Lower leg skin (tissue), 4 donors: Measurements from ENCODE around the gene ELFN2. TPM values are rescaled to one million over a fixed set of nuclear protein-coding genes. Genes with fewer than 3 reads are reported as not detected.

Experiments
- DNase-seq, 2 donors: peaks; one replicate each; pipeline ENCODE4 v3.0.0-alpha.2; 2019; ENCODE audit warnings: low spot score in 2 of 2
- H3K4me3 ChIP-seq: fragments of 200-600 bp; sonication (generic); 2 replicates; pipeline ENCODE4 v1.5.1; 2017; ENCODE audit warnings: mild to moderate bottlenecking, low read depth; ENCODE audit not compliant: poor library complexity, severe bottlenecking
- POLR2A ChIP-seq, 2 donors: fragments of 450-650 bp; IDR thresholded peaks; one replicate each; pipeline ENCODE4 v1.6.1; 2016 to 2017; ENCODE audit warnings: antibody characterized with exemption in 2 of 2, mild to moderate bottlenecking in 1 of 2, moderate library complexity in 1 of 2
- WGBS, 2 donors: methylation state at CpG; one replicate each; pipeline ENCODE4 v1.1.5; 2018; 5-methylcytosine and 5-hydroxymethylcytosine counted together
- intact Hi-C: fragments of 100-400 bp; cut with DNase I; formaldehyde crosslinking; loops from one replicate; pipeline ENCODE4 v1.15.0; 2023; ENCODE audit warnings: low total_unique reads
- total RNA-seq, 4 donors: library from RNA; depleted of rRNA; stranded (reverse); fragments of >200 nt; gene quantifications; one replicate each; pipeline ENCODE4 v1.1.0, GENCODE V29; 2016
- TF ChIP-seq, protein P1 (sequence below), 3 donors: fragments of 450-650 bp; IDR thresholded peaks; one replicate each; pipeline ENCODE4 v1.5.1; 2016; ENCODE audit warnings: antibody characterized with exemption in 3 of 3, mild to moderate bottlenecking in 3 of 3, moderate library complexity in 2 of 3

ELFN2 gene
- total RNA-seq, 4 donors from 2014 or later, result 0.26 to 1.5 (median 0.82) TPM

DNA sequence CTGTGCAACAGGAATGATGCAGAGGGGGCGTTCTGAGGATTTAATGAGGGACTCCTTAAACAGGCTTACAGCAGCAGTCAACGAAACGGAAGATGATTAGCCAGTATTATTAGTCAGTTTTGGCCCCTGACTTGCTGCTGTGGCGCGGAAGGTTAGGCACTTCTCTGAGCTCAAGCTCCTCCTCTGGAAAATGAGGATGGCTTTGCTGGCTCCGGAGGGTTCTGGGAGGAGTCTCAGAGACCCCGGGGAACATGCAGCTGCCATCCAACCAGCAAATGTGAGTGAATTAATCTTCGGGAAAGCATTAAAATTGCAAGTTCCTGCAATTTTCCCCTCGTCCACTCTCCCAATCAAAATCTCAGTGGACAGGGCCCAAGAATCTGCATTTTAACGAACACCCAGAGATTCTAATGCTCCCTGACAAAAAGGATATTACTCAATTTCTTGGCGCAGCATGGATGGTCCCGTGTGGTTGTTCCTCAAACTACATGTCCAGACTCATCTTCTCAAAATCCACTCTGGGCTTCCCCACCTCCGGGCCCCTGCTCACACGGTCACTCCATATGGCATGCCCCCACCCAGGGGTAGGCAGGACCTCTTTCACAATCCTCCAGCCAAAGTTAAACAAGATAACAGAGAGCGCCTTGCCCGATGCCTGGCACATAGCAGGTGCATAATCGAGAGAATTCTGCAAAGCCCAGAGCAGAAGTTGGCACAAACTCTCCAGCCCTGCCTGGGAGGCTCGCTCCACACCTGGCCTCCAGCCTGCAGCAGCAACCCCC lies 6.4 kb downstream of the ELFN2 start:
- intact Hi-C loops, result no loop called here

DNA sequence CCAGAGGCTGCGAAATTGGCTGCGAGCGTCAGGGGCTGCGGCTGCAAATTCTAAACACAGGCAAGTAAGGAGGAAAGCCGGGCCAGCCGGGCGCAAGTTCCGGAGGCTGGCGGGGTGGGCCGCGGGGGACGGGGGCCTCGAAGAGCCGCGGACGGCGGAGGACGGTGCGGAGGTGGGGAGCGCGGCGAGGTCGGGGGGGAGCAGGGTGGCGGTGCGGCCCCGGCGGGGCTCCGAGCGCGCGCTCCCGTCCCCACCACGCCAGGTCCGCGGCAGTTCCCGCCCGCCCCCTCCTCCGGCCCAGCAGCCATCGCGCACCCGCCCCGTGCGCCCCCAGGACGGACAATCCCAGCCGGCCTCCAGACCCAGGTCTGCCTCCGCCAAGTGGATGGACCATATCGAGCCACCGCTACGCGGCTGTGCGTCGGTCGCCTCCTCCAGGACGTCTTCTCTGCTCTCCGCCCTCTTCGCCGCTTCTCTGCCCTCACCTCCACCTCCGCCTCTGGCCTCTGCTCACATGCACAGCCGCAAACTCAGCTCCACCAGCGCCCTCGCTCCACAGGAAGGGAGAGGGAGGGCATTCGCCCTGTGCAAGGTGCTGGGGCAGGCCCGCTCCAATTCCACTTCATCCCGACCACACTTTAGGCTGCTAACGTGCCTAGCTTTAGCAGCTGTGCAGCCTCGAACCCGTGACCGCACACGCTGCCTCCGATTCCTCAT lies 7.2 kb downstream of the ELFN2 start:
- intact Hi-C loops, result no loop called here
- WGBS, 2 donors, result 1 to 2% methylated on average over 35 to 52 of the region's 70 CpGs
- TF ChIP-seq POLR2A (IDR thresholded peaks at IDR 0.05), result no peak
- TF ChIP-seq, protein P1, sequence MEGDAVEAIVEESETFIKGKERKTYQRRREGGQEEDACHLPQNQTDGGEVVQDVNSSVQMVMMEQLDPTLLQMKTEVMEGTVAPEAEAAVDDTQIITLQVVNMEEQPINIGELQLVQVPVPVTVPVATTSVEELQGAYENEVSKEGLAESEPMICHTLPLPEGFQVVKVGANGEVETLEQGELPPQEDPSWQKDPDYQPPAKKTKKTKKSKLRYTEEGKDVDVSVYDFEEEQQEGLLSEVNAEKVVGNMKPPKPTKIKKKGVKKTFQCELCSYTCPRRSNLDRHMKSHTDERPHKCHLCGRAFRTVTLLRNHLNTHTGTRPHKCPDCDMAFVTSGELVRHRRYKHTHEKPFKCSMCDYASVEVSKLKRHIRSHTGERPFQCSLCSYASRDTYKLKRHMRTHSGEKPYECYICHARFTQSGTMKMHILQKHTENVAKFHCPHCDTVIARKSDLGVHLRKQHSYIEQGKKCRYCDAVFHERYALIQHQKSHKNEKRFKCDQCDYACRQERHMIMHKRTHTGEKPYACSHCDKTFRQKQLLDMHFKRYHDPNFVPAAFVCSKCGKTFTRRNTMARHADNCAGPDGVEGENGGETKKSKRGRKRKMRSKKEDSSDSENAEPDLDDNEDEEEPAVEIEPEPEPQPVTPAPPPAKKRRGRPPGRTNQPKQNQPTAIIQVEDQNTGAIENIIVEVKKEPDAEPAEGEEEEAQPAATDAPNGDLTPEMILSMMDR (IDR thresholded peaks at IDR 0.05), result no peak
- no peak for DNase-seq
- no peak overlapping the region for H3K4me3 ChIP-seq

More for the DNA sequence above, 6.4 kb downstream of the ELFN2 start:
- WGBS, 2 donors, result 20 to 29% methylated on average over 18 of the region's 18 CpGs
- DNase-seq, result peak in 1 of 2 donors; percentile 55
- no peak overlapping the region for H3K4me3 ChIP-seq
- TF ChIP-seq, protein P1 (IDR thresholded peaks at IDR 0.05), result no peak
- no peak for TF ChIP-seq POLR2A (IDR thresholded peaks at IDR 0.05)

DNA sequence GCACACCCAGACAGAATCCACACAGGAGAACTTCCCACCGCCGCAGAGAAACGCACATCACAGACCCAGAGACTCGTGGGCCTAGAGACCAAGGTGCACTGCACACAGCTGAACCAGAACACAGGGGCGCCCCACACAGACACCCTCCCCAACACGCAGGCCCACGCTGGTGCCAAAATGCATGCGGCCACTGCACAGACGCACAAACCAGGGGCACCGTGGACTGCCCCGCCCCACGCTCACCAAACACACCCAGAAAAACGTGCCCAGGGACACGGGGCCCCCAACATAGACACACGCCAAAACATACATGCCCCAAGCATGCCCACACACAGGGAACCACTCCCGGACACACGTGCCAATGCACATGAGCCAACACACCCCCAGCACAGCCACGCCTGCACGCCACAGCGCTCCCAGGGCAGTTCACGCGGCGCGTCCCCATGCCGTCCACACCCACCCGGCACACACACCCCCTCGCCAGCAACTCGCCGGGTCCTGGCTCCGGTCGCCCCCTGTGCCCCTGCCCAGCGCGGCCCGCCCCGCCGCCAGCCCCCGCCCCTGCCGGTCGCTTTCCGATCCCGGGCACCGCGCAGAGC lies 7.8 kb downstream of the ELFN2 start:
- TF ChIP-seq, protein P1 (IDR thresholded peaks at IDR 0.05), result no peak
- TF ChIP-seq POLR2A (IDR thresholded peaks at IDR 0.05), result no peak
- H3K4me3 ChIP-seq, result no peak overlapping the region
- intact Hi-C loops, result no loop called here
- 4 to 8% methylated on average over 21 to 39 of the region's 43 CpGs for WGBS, 2 donors
- DNase-seq, result peak in 1 of 2 donors; percentile 17

DNA sequence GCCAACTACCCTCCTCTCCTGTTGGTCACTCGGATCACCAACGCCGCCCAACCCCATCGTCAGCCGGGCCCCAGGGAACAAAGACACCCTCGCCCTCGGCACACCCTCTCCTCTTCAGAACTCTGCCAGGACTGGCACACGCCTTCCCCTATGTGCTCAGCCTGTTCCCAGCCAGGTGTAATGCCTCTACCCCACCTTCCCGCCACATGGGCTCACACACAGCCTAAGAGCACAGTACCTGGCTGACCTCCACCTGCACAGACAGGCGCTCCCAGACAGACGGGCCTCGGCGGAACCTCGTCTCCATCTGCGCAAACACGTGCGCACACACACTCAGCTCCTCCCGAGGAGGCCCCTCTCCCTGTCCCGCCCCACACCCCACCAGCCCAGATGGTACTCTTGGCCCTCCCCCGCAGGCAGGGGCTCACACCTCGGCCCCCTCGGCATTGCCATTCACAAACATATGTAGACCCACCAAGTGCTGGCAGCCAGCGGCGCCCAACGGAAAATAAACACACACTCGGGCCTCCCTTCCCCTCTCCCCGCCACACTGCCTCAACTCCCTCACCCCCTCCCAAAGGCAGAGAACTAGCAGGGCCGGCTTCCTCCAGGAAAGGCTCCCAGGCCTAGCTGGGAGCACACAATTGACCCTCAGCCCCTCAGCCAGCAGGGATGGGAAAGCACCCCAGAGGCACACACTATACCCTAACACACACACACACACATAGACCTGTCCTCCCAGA lies 8.5 kb downstream of the ELFN2 start:
- no peak overlapping the region for H3K4me3 ChIP-seq
- TF ChIP-seq POLR2A (IDR thresholded peaks at IDR 0.05), result no peak
- TF ChIP-seq, protein P1 (IDR thresholded peaks at IDR 0.05), result no peak
- WGBS, 2 donors, result 34 to 39% methylated on average over 27 to 28 of the region's 28 CpGs
- intact Hi-C loops, result no loop called here
- DNase-seq, result peak in 1 of 2 donors; percentile 18

DNA sequence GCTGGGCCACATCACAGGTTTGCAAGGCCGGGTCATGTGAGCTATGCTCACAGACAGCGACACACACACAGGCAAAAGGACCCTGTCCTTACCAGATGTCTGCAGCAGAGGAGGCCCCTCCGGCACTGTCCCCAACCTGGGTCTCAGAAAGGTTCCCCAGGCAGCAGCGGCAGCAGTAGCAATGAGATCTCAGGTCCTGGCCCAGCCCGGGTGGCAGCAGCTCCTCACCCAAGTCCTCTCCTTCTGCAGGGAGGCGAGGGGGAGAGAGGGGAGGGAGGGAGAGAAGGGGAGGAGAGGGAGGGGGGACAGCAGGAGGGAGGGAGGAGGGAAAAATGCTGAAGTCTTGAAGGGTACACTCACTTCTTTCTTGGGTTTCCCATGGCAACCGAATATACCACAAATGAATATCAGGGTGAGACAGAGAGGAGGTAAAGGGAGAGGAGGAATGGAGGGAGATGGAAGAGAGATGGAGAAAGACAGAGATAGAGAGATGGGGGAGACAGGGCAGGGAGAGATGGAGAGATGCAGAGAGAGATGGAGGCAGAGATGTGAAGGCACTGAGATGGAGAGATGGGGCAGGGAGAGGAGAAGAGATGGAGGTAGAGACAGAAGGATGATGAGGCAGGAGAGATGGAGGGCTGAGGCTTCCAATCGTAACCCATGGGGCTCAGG lies 9.5 kb downstream of the ELFN2 start:
- no peak for DNase-seq
- TF ChIP-seq, protein P1 (IDR thresholded peaks at IDR 0.05), result no peak
- TF ChIP-seq POLR2A (IDR thresholded peaks at IDR 0.05), result no peak
- intact Hi-C loops, result no loop called here

More for the DNA sequence above, 9.5 kb downstream of the ELFN2 start:
- WGBS, 2 donors, result 72 to 75% methylated on average over 8 of the region's 8 CpGs
- H3K4me3 ChIP-seq, result no peak overlapping the region
